ENCODE measurements around the gene RUNDC1.

The RUNDC1 gene

DNA sequence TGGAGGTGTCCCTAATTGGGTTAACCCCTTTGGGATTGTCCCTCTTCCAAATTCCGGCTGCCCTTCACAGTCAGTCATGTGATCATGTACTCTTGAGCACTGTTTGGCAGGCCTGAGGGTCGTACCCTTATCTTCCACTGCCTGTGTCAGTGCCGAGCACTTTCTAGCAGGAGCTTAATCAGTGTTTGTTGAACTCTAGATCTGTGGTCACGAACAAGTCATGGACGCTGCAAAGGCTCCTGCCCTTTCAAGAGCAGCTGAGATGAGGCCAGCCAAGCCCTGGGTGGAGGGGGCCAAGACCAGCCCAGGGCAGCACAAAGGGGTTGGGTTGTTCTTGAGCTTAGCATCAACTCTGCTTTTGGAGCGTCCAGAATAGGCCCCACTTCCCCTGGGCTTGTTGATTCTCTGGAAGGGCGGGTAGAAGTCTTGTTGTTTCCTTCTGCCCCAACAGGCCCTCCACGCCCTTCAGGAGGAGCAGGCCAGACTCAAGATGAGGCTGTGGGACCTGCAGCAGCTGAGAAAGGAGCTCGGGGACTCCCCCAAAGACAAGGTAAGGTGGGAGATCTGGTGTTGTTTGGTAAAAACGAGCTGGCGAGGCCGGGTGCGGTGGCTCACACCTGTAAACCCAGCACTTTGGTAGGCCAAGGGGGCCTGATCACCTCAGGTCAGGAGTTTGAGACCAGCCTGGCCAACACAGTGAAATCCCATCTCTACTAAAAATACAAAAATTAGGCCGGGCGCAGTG is 31.5 kb downstream of the RUNDC1 start:
- Histone ChIP-seq H3K27me3 (ENCODE audit: control insufficient read depth, insufficient read depth, low read length) (no peaks in the 10 kb centered on the region), H3K9ac (ENCODE audit: low read length) (no peak overlapping the region), H3K4me1 (ENCODE audit: control insufficient read depth, insufficient read depth, low read length) (peaks cover 25% of the 10 kb centered on the region), H3K4me3 (ENCODE audit: low read depth, low read length) (no peak overlapping the region), H3K9me3 (ENCODE audit: control insufficient read depth, insufficient read depth, low read depth, low read length) (no peaks in the 10 kb centered on the region), H3K36me3 (ENCODE audit: control insufficient read depth, insufficient read depth, low read length) (peaks cover 26% of the 10 kb centered on the region), H3K27ac (ENCODE audit: low read depth, low read length) (no peak overlapping the region)

GRCh38 chr17:43013296-43013695 is 32.9 kb downstream of the RUNDC1 start:
- Histone ChIP-seq H3K9ac (ENCODE audit: low read length) (no peak overlapping the region), H3K27me3 (ENCODE audit: control insufficient read depth, insufficient read depth, low read length) (no peaks in the 10 kb centered on the region), H3K4me3 (ENCODE audit: low read depth, low read length) (no peak overlapping the region), H3K9me3 (ENCODE audit: control insufficient read depth, insufficient read depth, low read depth, low read length) (no peaks in the 10 kb centered on the region), H3K27ac (ENCODE audit: low read depth, low read length) (no peak overlapping the region), H3K4me1 (ENCODE audit: control insufficient read depth, insufficient read depth, low read length) (peaks cover 23% of the 10 kb centered on the region), H3K36me3 (ENCODE audit: control insufficient read depth, insufficient read depth, low read length) (peaks cover 35% of the 10 kb centered on the region)

GRCh38 chr17:43014020-43014648 is 33.8 kb downstream of the RUNDC1 start:
- Histone ChIP-seq H3K9me3 (ENCODE audit: control insufficient read depth, insufficient read depth, low read depth, low read length) (no peaks in the 10 kb centered on the region), H3K4me1 (ENCODE audit: control insufficient read depth, insufficient read depth, low read length) (peaks cover 23% of the 10 kb centered on the region), H3K9ac (ENCODE audit: low read length) (no peak overlapping the region), H3K27me3 (ENCODE audit: control insufficient read depth, insufficient read depth, low read length) (no peaks in the 10 kb centered on the region), H3K27ac (ENCODE audit: low read depth, low read length) (no peak overlapping the region), H3K36me3 (ENCODE audit: control insufficient read depth, insufficient read depth, low read length) (peaks cover 43% of the 10 kb centered on the region), H3K4me3 (ENCODE audit: low read depth, low read length) (no peak overlapping the region)

DNA sequence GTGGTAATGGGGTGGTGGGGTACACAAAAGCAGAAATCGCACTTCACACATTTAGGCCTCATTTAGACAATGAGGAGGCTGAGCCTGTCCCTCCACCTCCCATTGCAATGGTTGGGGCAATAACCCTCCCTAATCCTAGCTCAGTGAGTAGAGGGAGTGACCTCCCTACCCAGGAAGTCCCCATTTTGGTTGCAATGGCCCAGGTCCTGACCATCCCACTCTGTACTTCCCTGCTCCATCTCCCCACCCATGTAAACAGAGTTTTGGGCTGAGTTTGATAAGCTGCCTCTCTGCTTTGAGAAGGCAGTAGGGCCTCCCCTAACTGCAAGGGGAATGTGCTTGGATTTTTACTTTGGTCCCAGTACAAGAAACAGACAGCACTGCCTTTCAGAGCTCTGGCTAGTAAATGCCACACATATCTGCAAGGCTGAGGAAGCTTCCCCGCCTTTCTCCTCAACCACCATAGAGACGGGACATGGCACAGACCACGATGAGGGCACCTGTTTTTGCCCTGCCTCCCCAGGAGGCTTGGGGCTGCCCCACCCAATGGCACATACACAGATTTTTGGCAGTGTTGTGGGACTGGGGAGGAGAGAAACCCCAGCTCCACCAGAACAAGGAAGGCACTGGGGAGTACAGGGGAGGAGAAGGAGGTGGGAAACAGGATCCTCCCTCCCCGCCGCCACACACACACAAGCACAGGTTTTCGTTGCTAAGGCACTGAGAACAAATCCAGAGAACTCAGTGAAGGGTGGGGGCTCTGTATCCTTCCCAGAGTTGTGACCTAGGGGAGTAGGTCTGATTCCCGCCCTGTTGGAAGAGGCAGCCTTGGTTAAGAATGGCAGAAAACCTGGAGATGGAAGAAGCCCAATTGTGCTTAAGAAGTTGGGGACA is 34.5 kb downstream of the RUNDC1 start:
- H3K36me3 ChIP-seq (ENCODE audit: control insufficient read depth, insufficient read depth, low read length), result peaks cover 49% of the 10 kb centered on the region
- no peak overlapping the region for H3K9ac ChIP-seq (ENCODE audit: low read length)
- peaks cover 29% of the 10 kb centered on the region for H3K4me1 ChIP-seq (ENCODE audit: control insufficient read depth, insufficient read depth, low read length)
- no peak overlapping the region for H3K27ac ChIP-seq (ENCODE audit: low read depth, low read length)
- H3K4me3 ChIP-seq (ENCODE audit: low read depth, low read length), result no peak overlapping the region
- H3K27me3 ChIP-seq (ENCODE audit: control insufficient read depth, insufficient read depth, low read length), result no peaks in the 10 kb centered on the region
- no peaks in the 10 kb centered on the region for H3K9me3 ChIP-seq (ENCODE audit: control insufficient read depth, insufficient read depth, low read depth, low read length)

DNA sequence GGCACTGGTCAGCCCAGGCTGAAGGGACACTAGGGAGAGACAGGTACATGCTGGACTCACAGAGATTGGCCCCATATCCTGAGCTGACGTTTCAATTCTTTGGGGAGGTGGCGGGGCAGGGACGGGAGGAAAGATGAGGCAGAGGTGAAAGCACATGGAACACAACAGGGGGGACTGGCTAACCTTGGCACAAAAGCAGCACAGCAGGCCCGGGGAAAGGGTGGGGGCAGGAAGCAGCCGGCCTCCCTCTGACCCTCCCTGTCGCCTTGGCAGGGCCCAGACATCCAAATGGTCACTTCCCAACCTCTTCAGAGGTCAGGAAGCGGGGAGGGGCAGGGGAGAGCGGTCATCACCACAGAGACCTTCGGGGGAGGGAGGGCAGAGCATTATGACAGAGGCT is 35.2 kb downstream of the RUNDC1 start:
- Histone ChIP-seq H3K4me1 (ENCODE audit: control insufficient read depth, insufficient read depth, low read length) (peaks cover 36% of the 10 kb centered on the region), H3K4me3 (ENCODE audit: low read depth, low read length) (no peak overlapping the region), H3K27me3 (ENCODE audit: control insufficient read depth, insufficient read depth, low read length) (no peaks in the 10 kb centered on the region), H3K27ac (ENCODE audit: low read depth, low read length) (no peak overlapping the region), H3K36me3 (ENCODE audit: control insufficient read depth, insufficient read depth, low read length) (peaks cover 52% of the 10 kb centered on the region), H3K9ac (ENCODE audit: low read length) (no peak overlapping the region), H3K9me3 (ENCODE audit: control insufficient read depth, insufficient read depth, low read depth, low read length) (no peaks in the 10 kb centered on the region)

DNA sequence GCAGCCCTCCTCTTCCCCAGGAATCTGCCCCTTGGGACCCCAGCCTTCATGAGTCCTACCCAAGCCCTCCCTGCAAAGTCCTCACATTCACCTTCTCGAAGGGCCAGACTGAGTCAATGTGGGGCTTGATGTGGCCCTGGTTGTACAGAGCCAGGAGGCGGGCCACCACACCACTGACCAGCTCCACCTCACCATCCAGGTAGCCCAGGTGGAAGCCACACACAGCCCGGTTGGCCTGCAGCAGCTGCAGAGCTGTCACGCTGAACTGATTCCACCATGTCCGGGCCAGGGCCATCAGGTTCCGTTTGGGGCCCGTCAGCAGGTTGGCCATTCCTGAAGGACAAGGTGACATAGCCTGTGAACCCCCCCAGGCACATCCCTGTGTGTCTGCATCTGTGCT is 35.9 kb downstream of the RUNDC1 start:
- Histone ChIP-seq H3K27ac (ENCODE audit: low read depth, low read length) (no peak overlapping the region), H3K4me1 (ENCODE audit: control insufficient read depth, insufficient read depth, low read length) (peaks cover 36% of the 10 kb centered on the region), H3K9ac (ENCODE audit: low read length) (peak overlapping the region; percentile 17), H3K36me3 (ENCODE audit: control insufficient read depth, insufficient read depth, low read length) (peaks cover 52% of the 10 kb centered on the region), H3K9me3 (ENCODE audit: control insufficient read depth, insufficient read depth, low read depth, low read length) (no peaks in the 10 kb centered on the region), H3K27me3 (ENCODE audit: control insufficient read depth, insufficient read depth, low read length) (no peaks in the 10 kb centered on the region), H3K4me3 (ENCODE audit: low read depth, low read length) (no peak overlapping the region)

GRCh38 chr17:43018008-43018853 is 37.9 kb downstream of the RUNDC1 start:
- Histone ChIP-seq H3K36me3 (ENCODE audit: control insufficient read depth, insufficient read depth, low read length) (peaks cover 52% of the 10 kb centered on the region), H3K27ac (ENCODE audit: low read depth, low read length) (no peak overlapping the region), H3K9ac (ENCODE audit: low read length) (peak overlapping the region; percentile 9), H3K27me3 (ENCODE audit: control insufficient read depth, insufficient read depth, low read length) (no peaks in the 10 kb centered on the region), H3K4me3 (ENCODE audit: low read depth, low read length) (no peak overlapping the region), H3K4me1 (ENCODE audit: control insufficient read depth, insufficient read depth, low read length) (peaks cover 36% of the 10 kb centered on the region), H3K9me3 (ENCODE audit: control insufficient read depth, insufficient read depth, low read depth, low read length) (no peaks in the 10 kb centered on the region)

- Histone ChIP-seq H3K4me3 (ENCODE audit: low read depth, low read length) (no peak overlapping the region), H3K27me3 (ENCODE audit: control insufficient read depth, insufficient read depth, low read length) (no peaks in the 10 kb centered on the region), H3K27ac (ENCODE audit: low read depth, low read length) (no peak overlapping the region), H3K36me3 (ENCODE audit: control insufficient read depth, insufficient read depth, low read length) (peaks cover 52% of the 10 kb centered on the region), H3K9ac (ENCODE audit: low read length) (no peak overlapping the region), H3K9me3 (ENCODE audit: control insufficient read depth, insufficient read depth, low read depth, low read length) (no peaks in the 10 kb centered on the region), H3K4me1 (ENCODE audit: control insufficient read depth, insufficient read depth, low read length) (peaks cover 36% of the 10 kb centered on the region)
Measured at GRCh38 chr17:43018932-43019331, 38.6 kb downstream of the RUNDC1 start.

DNA sequence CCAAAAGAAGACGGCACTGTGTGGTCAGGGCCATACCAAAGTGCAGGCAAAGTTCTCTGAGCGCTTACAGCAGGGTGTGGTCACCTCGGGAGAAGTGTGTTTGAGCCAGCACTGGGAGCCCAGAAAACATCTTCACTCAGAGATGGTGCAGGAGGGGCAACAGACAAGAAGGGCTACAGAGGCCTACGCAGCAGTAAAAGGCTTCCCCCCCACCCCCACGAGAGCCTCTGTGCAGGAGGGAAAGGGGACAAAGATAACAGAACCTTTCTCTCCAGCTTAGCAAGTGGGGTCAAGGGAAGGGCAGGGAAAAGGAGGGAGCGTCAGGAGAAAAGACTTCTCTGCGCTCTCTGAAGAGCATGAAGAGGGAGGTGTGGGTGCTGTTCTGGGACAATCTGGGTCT is 39.1 kb downstream of the RUNDC1 start:
- no peaks in the 10 kb centered on the region for H3K9me3 ChIP-seq (ENCODE audit: control insufficient read depth, insufficient read depth, low read depth, low read length)
- peak overlapping the region; percentile 42; the same call in 1 of the 2 replicates for H3K4me3 ChIP-seq (ENCODE audit: low read depth, low read length)
- H3K4me1 ChIP-seq (ENCODE audit: control insufficient read depth, insufficient read depth, low read length), result peaks cover 31% of the 10 kb centered on the region
- no peaks in the 10 kb centered on the region for H3K27me3 ChIP-seq (ENCODE audit: control insufficient read depth, insufficient read depth, low read length)
- H3K36me3 ChIP-seq (ENCODE audit: control insufficient read depth, insufficient read depth, low read length), result peaks cover 50% of the 10 kb centered on the region
- H3K27ac ChIP-seq (ENCODE audit: low read depth, low read length), result peak overlapping the region; percentile 22; the same call in 1 of the 2 replicates
- peak overlapping the region; percentile 55 for H3K9ac ChIP-seq (ENCODE audit: low read length)

- peak overlapping the region; percentile 22; the same call in 1 of the 2 replicates for H3K27ac ChIP-seq (ENCODE audit: low read depth, low read length)
- peaks cover 24% of the 10 kb centered on the region for H3K4me1 ChIP-seq (ENCODE audit: control insufficient read depth, insufficient read depth, low read length)
- H3K9me3 ChIP-seq (ENCODE audit: control insufficient read depth, insufficient read depth, low read depth, low read length), result no peaks in the 10 kb centered on the region
- peak overlapping the region; percentile 42 for H3K4me3 ChIP-seq (ENCODE audit: low read depth, low read length)
- H3K36me3 ChIP-seq (ENCODE audit: control insufficient read depth, insufficient read depth, low read length), result peaks cover 43% of the 10 kb centered on the region
- H3K9ac ChIP-seq (ENCODE audit: low read length), result peak overlapping the region; percentile 55
- no peaks in the 10 kb centered on the region for H3K27me3 ChIP-seq (ENCODE audit: control insufficient read depth, insufficient read depth, low read length)
Measured at GRCh38 chr17:43020030-43020621, 39.8 kb downstream of the RUNDC1 start.
